A673 (cell line): ENCODE data around the gene PRELID2.
A peak's percentile ranks its signal among the peaks of the same experiment; 100 is the strongest.

ENCODE experiments used
- EZH2 ChIP-seq: fragments of 200-600 bp; sonication (generic); IDR thresholded peaks from 2 replicates; pipeline ENCODE4 v1.6.1; 2017; ENCODE audit warnings: borderline replicate concordance, low read depth, mild to moderate bottlenecking, mixed read lengths, antibody characterized with exemption, low read length; ENCODE audit not compliant: poor library complexity, severe bottlenecking
- TF ChIP-seq, protein P1 (sequence below): fragments of 300-800, 200-600 bp; sonication (generic); conservative IDR thresholded peaks from 2 replicates; pipeline ENCODE4 v1.5.1; 2017; ENCODE audit warnings: low read depth, mild to moderate bottlenecking, antibody characterized with exemption, low read length, moderate library complexity, mixed read lengths

DNA sequence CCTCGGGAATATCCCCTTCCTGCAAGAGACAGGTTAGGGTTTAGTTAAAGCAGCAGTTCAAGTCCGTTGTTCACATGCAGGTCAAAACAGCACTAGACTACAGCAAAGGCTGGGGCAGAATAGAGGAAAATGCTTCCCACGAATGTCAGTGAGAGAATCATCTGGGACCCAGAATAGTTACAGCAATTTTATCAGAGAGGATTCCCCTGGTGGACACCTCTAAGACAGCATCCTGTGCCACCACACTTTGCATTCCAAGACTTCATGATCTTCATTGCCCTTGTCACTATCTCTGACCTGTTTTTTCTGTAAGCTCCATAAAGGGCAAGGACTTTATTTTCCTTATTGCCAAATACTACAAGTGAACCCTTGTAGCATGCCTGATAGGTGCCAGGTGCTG is 24.8 kb upstream of the PRELID2 start:
- TF ChIP-seq EZH2 = no peak
- TF ChIP-seq, protein P1, sequence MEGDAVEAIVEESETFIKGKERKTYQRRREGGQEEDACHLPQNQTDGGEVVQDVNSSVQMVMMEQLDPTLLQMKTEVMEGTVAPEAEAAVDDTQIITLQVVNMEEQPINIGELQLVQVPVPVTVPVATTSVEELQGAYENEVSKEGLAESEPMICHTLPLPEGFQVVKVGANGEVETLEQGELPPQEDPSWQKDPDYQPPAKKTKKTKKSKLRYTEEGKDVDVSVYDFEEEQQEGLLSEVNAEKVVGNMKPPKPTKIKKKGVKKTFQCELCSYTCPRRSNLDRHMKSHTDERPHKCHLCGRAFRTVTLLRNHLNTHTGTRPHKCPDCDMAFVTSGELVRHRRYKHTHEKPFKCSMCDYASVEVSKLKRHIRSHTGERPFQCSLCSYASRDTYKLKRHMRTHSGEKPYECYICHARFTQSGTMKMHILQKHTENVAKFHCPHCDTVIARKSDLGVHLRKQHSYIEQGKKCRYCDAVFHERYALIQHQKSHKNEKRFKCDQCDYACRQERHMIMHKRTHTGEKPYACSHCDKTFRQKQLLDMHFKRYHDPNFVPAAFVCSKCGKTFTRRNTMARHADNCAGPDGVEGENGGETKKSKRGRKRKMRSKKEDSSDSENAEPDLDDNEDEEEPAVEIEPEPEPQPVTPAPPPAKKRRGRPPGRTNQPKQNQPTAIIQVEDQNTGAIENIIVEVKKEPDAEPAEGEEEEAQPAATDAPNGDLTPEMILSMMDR = peak; percentile 49
